AG09309 (cell line): Measurements from ENCODE around the gene ZNF541.

Source experiments
- DNase-seq: peaks from one replicate; pipeline ENCODE4 v3.0.0-alpha.2; 2010; ENCODE audit warnings: low read depth
- H3K4me3 ChIP-seq: 2 replicates; pipeline ENCODE4 v1.5.1; 2011; ENCODE audit warnings: mild to moderate bottlenecking, low read depth, low read length, moderate library complexity; ENCODE audit not compliant: control insufficient read depth
- TF ChIP-seq, protein P1 (sequence below): IDR thresholded peaks from 2 replicates; pipeline ENCODE4 v1.5.1; 2011; ENCODE audit warnings: mild to moderate bottlenecking, low read depth, low read length, inconsistent platforms; ENCODE audit not compliant: insufficient read depth, control insufficient read depth; ENCODE audit errors: missing control alignments

The ZNF541 gene

DNA sequence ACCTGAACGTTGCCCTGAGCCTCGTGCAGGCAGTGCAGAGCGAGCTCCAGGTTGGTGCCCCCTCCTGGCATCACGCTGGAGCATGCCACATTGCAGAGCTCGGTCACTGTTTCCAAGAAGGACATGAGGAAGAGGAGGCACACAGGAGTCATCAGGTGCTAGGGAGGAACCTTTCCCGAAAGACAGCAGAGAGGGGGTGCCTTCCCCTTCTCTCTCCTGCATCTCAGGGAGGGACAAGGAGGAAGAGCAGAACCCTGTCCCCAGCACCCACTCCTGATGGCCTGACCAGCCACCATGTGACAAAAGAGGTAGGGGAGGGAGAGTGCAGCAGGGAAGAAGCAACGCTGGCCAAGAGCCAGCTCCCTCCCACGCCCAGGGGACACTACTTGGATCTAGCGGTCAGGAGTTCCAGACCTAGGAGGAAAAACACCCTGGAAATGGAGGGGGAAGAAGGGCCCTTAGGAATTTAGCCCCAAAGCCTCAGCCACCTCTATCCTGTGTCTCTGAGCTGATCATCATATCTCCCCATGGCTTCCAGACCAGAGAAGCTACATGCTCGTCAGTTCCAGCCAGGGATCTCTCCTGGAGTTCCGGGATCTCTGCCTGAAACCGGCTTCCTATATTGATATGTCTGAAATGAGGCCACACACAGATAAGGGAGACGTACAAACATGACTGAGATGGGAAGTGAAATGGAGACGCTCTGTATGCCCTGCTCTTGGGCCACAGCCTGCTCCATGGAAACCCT is 41.1 kb downstream of the ZNF541 start:
- no peak for DNase-seq
- TF ChIP-seq, protein P1, sequence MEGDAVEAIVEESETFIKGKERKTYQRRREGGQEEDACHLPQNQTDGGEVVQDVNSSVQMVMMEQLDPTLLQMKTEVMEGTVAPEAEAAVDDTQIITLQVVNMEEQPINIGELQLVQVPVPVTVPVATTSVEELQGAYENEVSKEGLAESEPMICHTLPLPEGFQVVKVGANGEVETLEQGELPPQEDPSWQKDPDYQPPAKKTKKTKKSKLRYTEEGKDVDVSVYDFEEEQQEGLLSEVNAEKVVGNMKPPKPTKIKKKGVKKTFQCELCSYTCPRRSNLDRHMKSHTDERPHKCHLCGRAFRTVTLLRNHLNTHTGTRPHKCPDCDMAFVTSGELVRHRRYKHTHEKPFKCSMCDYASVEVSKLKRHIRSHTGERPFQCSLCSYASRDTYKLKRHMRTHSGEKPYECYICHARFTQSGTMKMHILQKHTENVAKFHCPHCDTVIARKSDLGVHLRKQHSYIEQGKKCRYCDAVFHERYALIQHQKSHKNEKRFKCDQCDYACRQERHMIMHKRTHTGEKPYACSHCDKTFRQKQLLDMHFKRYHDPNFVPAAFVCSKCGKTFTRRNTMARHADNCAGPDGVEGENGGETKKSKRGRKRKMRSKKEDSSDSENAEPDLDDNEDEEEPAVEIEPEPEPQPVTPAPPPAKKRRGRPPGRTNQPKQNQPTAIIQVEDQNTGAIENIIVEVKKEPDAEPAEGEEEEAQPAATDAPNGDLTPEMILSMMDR, result no peak
- no peak overlapping the region for H3K4me3 ChIP-seq

DNA sequence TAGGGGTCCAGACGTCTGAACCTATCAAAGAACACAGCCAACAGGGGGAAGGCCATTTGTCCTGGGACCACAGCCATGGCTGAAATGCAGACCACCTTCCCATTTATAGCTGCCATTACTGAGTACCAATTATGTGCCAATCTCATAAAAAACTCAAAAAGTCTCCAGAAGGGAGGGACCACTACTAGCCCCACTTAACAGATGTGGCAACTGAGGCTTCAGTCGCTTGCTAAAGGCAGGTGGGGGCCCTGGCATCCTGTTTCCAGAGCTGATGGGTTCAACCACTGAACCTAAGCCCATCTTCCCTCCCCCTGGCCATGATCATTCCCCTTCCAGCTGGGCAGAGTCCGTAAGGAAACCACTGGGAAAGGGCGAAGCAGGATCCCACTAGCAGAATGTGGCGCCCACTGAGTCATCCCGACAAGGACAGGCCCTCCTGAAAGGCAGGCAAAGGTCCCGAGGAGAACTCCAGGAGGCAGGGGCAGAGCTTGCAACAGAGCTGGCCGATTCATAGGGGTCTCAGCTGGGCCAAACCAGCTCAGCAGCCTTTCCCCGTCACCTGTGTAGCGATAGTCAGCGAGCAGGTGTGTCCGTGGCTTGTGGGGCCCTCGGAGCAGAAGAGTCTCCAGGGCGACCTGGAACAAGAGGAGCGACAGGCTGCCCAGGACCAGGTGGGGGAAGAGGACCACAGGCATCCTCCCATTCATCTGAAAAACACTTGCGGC is 43.8 kb downstream of the ZNF541 start:
- H3K4me3 ChIP-seq, result no peak overlapping the region
- DNase-seq, result no peak
- TF ChIP-seq, protein P1, result no peak

GRCh38 chr19:47526798-47527197 is 46.1 kb downstream of the ZNF541 start:
- H3K4me3 ChIP-seq, result no peak overlapping the region
- no peak for DNase-seq
- TF ChIP-seq, protein P1, result no peak

DNA sequence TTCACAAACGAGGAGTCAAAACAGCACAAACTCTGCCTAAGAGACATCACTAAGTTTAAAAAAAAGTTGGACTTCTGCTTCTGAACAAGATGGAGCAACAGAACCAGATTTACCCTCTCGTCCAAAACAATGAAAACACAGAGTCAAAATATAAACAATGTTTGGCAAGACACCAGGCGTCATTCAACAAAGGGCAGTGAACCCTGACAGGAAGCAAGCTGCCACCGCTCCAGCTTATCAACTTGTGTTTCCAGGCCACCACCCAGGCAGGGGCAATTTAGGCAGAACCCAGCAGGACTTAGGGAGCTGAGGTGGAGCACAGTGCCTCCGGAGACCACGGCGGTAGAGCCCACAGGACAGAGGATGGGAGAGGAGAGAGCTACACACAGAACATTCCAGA is 49.5 kb downstream of the ZNF541 start:
- no peak overlapping the region for H3K4me3 ChIP-seq
- DNase-seq, result no peak
- TF ChIP-seq, protein P1, result no peak
